Neural cell (in vitro differentiated cells): ENCODE measurements around the gene CENPP. TPM values are rescaled to one million over a fixed set of nuclear protein-coding genes. Genes with fewer than 3 reads are reported as not detected.

Experiments
- H2AFZ ChIP-seq: fragments of 200-600, 300-800 bp; sonication (generic), shearing (Covaris generic); 2 replicates; pipeline ENCODE4 v1.6.0; 2014; ENCODE audit warnings: low read depth, mild to moderate bottlenecking, antibody characterized with exemption, low read length, moderate library complexity
- H3F3A ChIP-seq: fragments of 200-600 bp; shearing (Covaris generic); 2 replicates; pipeline ENCODE4 v1.6.1; 2016; ENCODE audit warnings: mild to moderate bottlenecking, moderate library complexity, mixed read lengths, antibody characterized with exemption, low read length; ENCODE audit not compliant: insufficient read depth, poor library complexity, severe bottlenecking
- H3K27ac ChIP-seq: fragments of 200-600, 300-800 bp; sonication (generic), shearing (Covaris generic); 2 replicates; pipeline ENCODE4 v1.5.1; 2014; ENCODE audit warnings: mild to moderate bottlenecking, low read length, moderate library complexity
- H3K27me3 ChIP-seq: fragments of 300-800, 200-600 bp; sonication (generic), shearing (Covaris generic); 2 replicates; pipeline ENCODE4 v1.6.0; 2014; ENCODE audit warnings: mild to moderate bottlenecking, low read depth, low read length, moderate library complexity; ENCODE audit not compliant: insufficient read depth
- H3K36me3 ChIP-seq: fragments of 300-800, 200-600 bp; sonication (generic), shearing (Covaris generic); 2 replicates; pipeline ENCODE4 v1.5.1; 2014; ENCODE audit warnings: mild to moderate bottlenecking, antibody characterized with exemption, low read length, moderate library complexity; ENCODE audit not compliant: insufficient read depth
- H3K4me2 ChIP-seq: fragments of 300-800, 200-600 bp; sonication (generic), shearing (Covaris generic); 2 replicates; pipeline ENCODE4 v1.6.0; 2014; ENCODE audit warnings: mild to moderate bottlenecking, low read length
- H3K4me3 ChIP-seq: fragments of 300-800, 200-600 bp; sonication (generic), shearing (Covaris generic); 2 replicates; pipeline ENCODE4 v1.5.1; 2014; ENCODE audit warnings: mild to moderate bottlenecking, low read length, moderate library complexity
- H3K79me2 ChIP-seq: fragments of 200-600 bp; shearing (Covaris generic); replicated peaks from 2 replicates; pipeline ENCODE4 v1.6.0; 2014; ENCODE audit warnings: mild to moderate bottlenecking, low read length, moderate library complexity; ENCODE audit not compliant: insufficient read depth
- H3K9ac ChIP-seq: fragments of 300-800, 200-600 bp; sonication (generic), shearing (Covaris generic); 2 replicates; pipeline ENCODE4 v1.6.1; 2016; ENCODE audit warnings: mild to moderate bottlenecking, low read length, mixed read lengths
- H3K9me2 ChIP-seq: fragments of 200-600 bp; shearing (Covaris generic); 2 replicates; pipeline ENCODE4 v1.6.1; 2016; ENCODE audit warnings: mild to moderate bottlenecking, low read length, mixed read lengths; ENCODE audit not compliant: insufficient read depth
- H3K9me3 ChIP-seq: fragments of 200-600, 300-800 bp; sonication (generic), shearing (Covaris generic); 2 replicates; pipeline ENCODE4 v1.6.1; 2016; ENCODE audit warnings: mild to moderate bottlenecking, mixed run types, low read length, moderate library complexity, mixed read lengths
- H4K20me1 ChIP-seq: fragments of 200-600 bp; shearing (Covaris generic); 2 replicates; pipeline ENCODE4 v1.6.1; 2016; ENCODE audit warnings: mild to moderate bottlenecking, mixed run types; ENCODE audit not compliant: insufficient read depth
- CTCF ChIP-seq: fragments of 450-650 bp; IDR thresholded peaks from 2 replicates; pipeline ENCODE4 v1.5.1; 2014; ENCODE audit warnings: antibody characterized with exemption, mild to moderate bottlenecking, moderate library complexity; ENCODE audit not compliant: poor library complexity, severe bottlenecking
- EP300 ChIP-seq: fragments of 450-650 bp; conservative IDR thresholded peaks from 2 replicates; pipeline ENCODE4 v1.6.1; 2014; ENCODE audit warnings: antibody characterized with exemption, mild to moderate bottlenecking, moderate library complexity; ENCODE audit not compliant: poor library complexity, severe bottlenecking
- EZH2 ChIP-seq: fragments of 200-600, 300-800 bp; shearing (Covaris generic), sonication (generic); IDR thresholded peaks from 2 replicates; pipeline ENCODE4 v1.6.1; 2014; ENCODE audit warnings: antibody characterized with exemption, low read length, borderline replicate concordance, mild to moderate bottlenecking; ENCODE audit not compliant: insufficient read depth, poor library complexity, severe bottlenecking
- MXI1 ChIP-seq: fragments of 450-650 bp; conservative IDR thresholded peaks from 2 replicates; pipeline ENCODE4 v1.6.1; 2014; ENCODE audit warnings: antibody characterized with exemption, mild to moderate bottlenecking; ENCODE audit not compliant: poor library complexity, severe bottlenecking
- POLR2AphosphoS5 ChIP-seq: IDR thresholded peaks from 2 replicates; pipeline ENCODE4 v1.6.1; 2012
- RAD21 ChIP-seq: fragments of 450-650 bp; conservative IDR thresholded peaks from 2 replicates; pipeline ENCODE4 v1.6.1; 2014; ENCODE audit warnings: antibody characterized with exemption, mild to moderate bottlenecking, moderate library complexity
- REST ChIP-seq: IDR thresholded peaks from 2 replicates; pipeline ENCODE4 v1.6.1; 2012; ENCODE audit warnings: borderline replicate concordance
- SMC3 ChIP-seq: fragments of 450-650 bp; conservative IDR thresholded peaks from 2 replicates; pipeline ENCODE4 v1.6.1; 2014; ENCODE audit warnings: antibody characterized with exemption, mild to moderate bottlenecking, moderate library complexity; ENCODE audit not compliant: poor library complexity
- TAF1 ChIP-seq: IDR thresholded peaks from 2 replicates; pipeline ENCODE4 v1.6.1; 2012; ENCODE audit warnings: low read depth
- polyA plus RNA-seq: library from polyadenylated mRNA; depleted of rRNA; stranded (reverse); fragments of >200 nt; gene quantifications from 2 replicates; pipeline ENCODE4 v1.2.3, GENCODE V29; 2014

CENPP gene
- polyA plus RNA-seq, 1 donor from 2014 or later = 5.0 TPM

DNA sequence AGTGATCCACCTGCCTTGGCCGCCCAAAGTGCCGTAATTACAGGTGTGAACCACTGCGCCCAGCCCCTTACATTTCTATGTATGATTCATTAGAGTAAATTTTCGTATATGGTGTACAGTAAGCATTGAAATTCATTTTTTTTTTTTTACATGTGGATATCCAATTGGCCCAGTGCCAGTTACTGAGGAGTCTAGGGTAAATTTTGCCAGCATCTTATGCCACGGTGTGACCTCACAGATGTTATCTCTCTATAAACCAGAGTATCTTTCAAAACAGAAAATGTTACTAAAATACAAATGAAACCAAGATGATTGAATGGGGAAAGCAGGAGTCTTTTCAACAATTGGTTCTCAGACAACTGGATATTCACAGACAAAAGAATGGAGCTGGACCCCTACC lies 279.5 kb downstream of the CENPP start:
- H3K9me3 ChIP-seq = no peaks in the 10 kb centered on the region
- no peak overlapping the region for H3K9ac ChIP-seq
- no peak overlapping the region for H3K4me3 ChIP-seq
- no peak for TF ChIP-seq REST
- no peak for TF ChIP-seq CTCF
- no peak for TF ChIP-seq RAD21
- no peak for TF ChIP-seq MXI1
- TF ChIP-seq POLR2AphosphoS5 = no peak
- no peak for TF ChIP-seq EP300
- TF ChIP-seq TAF1 = no peak
- no peak for TF ChIP-seq EZH2
- TF ChIP-seq SMC3 = no peak
- no peaks in the 10 kb centered on the region for H3K27me3 ChIP-seq
- no peak overlapping the region for H3K4me2 ChIP-seq
- no peak overlapping the region for H3K27ac ChIP-seq
- H3K79me2 ChIP-seq = no peaks in the 10 kb centered on the region
- no peaks in the 10 kb centered on the region for H3K9me2 ChIP-seq
- H3K36me3 ChIP-seq = no peaks in the 10 kb centered on the region
- H4K20me1 ChIP-seq = no peaks in the 10 kb centered on the region
- no peak overlapping the region for H2AFZ ChIP-seq
- H3F3A ChIP-seq = no peaks in the 10 kb centered on the region

GRCh38 chr9:92607088-92607487 lies 281.3 kb downstream of the CENPP start:
- Histone ChIP-seq H3K27ac (no peak overlapping the region), H3K79me2 (no peaks in the 10 kb centered on the region), H2AFZ (no peak overlapping the region), H3K4me3 (no peak overlapping the region), H3K27me3 (no peaks in the 10 kb centered on the region), H3K9me2 (no peaks in the 10 kb centered on the region), H4K20me1 (no peaks in the 10 kb centered on the region), H3K36me3 (no peaks in the 10 kb centered on the region), H3K9me3 (no peaks in the 10 kb centered on the region), H3K9ac (no peak overlapping the region), H3F3A (no peaks in the 10 kb centered on the region), H3K4me2 (no peak overlapping the region)
- TF ChIP-seq MXI1 = no peak
- no peak for TF ChIP-seq SMC3
- no peak for TF ChIP-seq POLR2AphosphoS5
- TF ChIP-seq TAF1 = no peak
- no peak for TF ChIP-seq RAD21
- no peak for TF ChIP-seq EP300
- no peak for TF ChIP-seq REST
- no peak for TF ChIP-seq EZH2
- TF ChIP-seq CTCF = no peak
